ENCODE results near the gene ADAR.
A peak's percentile ranks its signal among the peaks of the same experiment; 100 is the strongest.

The ADAR gene

GRCh38 chr1:154571964-154572288 lies 36.1 kb downstream of the ADAR start:
- no peak overlapping the region for H3K4me3 ChIP-seq (ENCODE audit: control insufficient read depth, low read depth, low read length)
- no peak for TF ChIP-seq CTCF (IDR thresholded peaks at IDR 0.05; ENCODE audit: control insufficient read depth, insufficient read depth, low read depth, low read length, missing control alignments)
- no peak for DNase-seq (ENCODE audit: low read depth)

- H3K4me3 ChIP-seq (ENCODE audit: control insufficient read depth, low read depth, low read length) = no peak overlapping the region
- TF ChIP-seq CTCF (IDR thresholded peaks at IDR 0.05; ENCODE audit: control insufficient read depth, insufficient read depth, low read depth, low read length, missing control alignments) = no peak
- DNase-seq (ENCODE audit: low read depth) = no peak
Measured at GRCh38 chr1:154571244-154571963, 36.6 kb downstream of the ADAR start.

DNA sequence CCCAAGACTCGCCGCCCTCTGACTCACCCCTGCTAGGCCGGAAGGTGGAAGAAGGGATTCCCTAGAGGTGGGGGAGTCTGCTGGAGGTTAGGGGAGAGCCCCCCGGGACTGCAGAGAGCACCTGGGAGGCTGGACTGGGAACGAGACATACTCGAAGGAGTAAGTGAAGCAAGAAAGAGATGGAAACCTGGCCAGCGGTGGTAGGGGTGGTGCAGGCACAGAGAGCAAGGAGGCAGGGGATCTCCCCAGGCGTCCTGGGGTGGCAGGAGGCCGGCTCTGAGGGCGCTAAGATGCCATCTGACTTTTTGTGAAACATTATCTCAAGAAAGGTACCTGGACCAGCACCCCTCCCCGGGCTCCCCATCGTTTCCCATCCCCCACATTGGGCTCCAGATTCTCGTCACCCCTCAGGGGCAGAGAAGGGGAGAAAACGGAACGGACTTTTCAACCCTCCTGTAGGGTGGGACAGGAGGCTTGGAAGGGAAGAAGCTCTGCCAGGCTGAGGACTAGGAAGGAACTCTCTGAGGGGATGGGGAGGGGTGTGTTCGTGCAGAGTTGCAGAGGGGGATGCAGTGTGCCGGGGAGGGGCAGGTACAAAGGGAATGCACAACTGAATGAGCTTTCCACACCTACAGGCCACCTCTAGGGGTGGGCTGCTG lies 39.7 kb downstream of the ADAR start:
- DNase-seq (ENCODE audit: low read depth) = no peak
- no peak for TF ChIP-seq CTCF (IDR thresholded peaks at IDR 0.05; ENCODE audit: control insufficient read depth, insufficient read depth, low read depth, low read length, missing control alignments)
- peak overlapping the region; percentile 15 for H3K4me3 ChIP-seq (ENCODE audit: control insufficient read depth, low read depth, low read length)

- DNase-seq (ENCODE audit: low read depth) = no peak
- H3K4me3 ChIP-seq (ENCODE audit: control insufficient read depth, low read depth, low read length) = peak within 1 kb of the TSS; percentile 15
- TF ChIP-seq CTCF (IDR thresholded peaks at IDR 0.05; ENCODE audit: control insufficient read depth, insufficient read depth, low read depth, low read length, missing control alignments) = no peak
Measured at GRCh38 chr1:154567386-154568156, 40.4 kb downstream of the ADAR start, which contains the start of gene CHRNB2. Gene CHRNB2 (plus strand): TSS chr1:154567778. CDS start chr1:154568045, 267 bp downstream.

DNA sequence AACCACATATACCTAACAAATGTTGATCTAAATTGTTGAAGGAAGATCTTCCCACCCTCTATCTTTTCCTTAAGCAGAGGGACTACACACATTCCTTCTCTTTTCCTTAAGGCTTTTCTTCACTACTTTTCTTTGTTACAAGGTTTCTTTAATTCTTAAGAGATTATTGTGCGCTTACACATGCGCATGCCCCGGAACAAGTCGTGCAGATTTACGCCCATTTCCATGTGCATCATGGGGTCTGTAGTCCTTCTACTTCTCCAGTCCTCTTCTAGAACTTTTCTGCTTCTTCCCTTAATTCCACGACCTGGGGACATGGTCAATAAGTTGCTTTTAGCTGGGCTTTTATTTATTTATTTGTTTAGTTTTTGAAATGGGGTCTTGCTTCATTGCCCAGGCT lies 42.1 kb downstream of the ADAR start:
- no peak for DNase-seq (ENCODE audit: low read depth)
- no peak for TF ChIP-seq CTCF (IDR thresholded peaks at IDR 0.05; ENCODE audit: control insufficient read depth, insufficient read depth, low read depth, low read length, missing control alignments)

GRCh38 chr1:154559466-154560044 lies 48.4 kb downstream of the ADAR start:
- peak; percentile 82 for DNase-seq (ENCODE audit: low read depth)
- peak; percentile 94 for TF ChIP-seq CTCF (IDR thresholded peaks at IDR 0.05; ENCODE audit: control insufficient read depth, insufficient read depth, low read depth, low read length, missing control alignments)

More for the DNA sequence above, 42.1 kb downstream of the ADAR start:
- no peak overlapping the region for H3K4me3 ChIP-seq (ENCODE audit: control insufficient read depth, low read depth, low read length)

More at GRCh38 chr1:154559466-154560044, 48.4 kb downstream of the ADAR start:
- H3K4me3 ChIP-seq (ENCODE audit: control insufficient read depth, low read depth, low read length) = peak overlapping the region; percentile 60

Measured in AG09309 (cell line).